ENCODE data around the gene IREB2.

IREB2 gene

DNA sequence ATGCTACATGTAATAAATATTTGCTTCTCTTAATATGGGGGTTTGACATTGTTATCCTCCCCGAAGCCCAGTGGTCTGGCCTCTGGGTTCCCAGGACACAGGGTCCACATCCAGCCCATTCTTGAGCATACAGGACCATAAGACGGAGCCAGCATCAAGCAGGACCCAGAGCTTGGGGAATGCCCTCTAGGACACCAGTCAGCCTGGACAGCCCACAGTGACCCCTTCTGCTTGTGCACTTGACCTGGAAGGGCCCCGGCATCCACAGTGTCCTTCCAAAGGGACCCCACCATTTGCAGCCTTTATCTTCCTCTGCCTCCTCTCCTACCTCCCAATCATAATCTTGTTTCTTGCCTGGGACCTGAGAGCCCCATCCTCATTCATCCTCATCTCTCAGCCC lies 46.2 kb upstream of the IREB2 start:
- TF ChIP-seq, protein P1, sequence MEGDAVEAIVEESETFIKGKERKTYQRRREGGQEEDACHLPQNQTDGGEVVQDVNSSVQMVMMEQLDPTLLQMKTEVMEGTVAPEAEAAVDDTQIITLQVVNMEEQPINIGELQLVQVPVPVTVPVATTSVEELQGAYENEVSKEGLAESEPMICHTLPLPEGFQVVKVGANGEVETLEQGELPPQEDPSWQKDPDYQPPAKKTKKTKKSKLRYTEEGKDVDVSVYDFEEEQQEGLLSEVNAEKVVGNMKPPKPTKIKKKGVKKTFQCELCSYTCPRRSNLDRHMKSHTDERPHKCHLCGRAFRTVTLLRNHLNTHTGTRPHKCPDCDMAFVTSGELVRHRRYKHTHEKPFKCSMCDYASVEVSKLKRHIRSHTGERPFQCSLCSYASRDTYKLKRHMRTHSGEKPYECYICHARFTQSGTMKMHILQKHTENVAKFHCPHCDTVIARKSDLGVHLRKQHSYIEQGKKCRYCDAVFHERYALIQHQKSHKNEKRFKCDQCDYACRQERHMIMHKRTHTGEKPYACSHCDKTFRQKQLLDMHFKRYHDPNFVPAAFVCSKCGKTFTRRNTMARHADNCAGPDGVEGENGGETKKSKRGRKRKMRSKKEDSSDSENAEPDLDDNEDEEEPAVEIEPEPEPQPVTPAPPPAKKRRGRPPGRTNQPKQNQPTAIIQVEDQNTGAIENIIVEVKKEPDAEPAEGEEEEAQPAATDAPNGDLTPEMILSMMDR (IDR thresholded peaks at IDR 0.05; ENCODE audit: low read depth, low read length), result no peak
- no peak for DNase-seq (ENCODE audit: extremely low read depth, low read depth)

DNA sequence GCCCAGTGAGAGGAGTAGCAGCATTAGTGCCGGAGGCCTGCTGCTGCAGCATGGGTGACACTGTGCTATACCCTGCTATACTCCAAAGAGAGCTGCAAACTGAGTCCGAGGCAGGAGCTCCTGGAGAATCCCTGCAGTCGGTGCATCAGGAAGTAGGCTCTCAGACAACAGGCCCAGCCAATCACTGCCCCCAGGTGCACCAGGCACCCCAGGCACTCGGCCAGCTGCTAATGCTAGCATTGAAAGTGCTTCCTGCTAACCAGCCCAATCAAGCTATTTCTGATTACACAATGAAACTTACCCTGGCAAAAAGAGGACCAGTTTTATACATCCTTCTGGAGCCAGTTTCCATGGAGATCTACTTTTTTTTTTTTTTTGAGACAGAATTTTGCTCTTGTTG lies 45.6 kb upstream of the IREB2 start:
- TF ChIP-seq, protein P1 (IDR thresholded peaks at IDR 0.05; ENCODE audit: low read depth, low read length), result no peak
- no peak for DNase-seq (ENCODE audit: extremely low read depth, low read depth)

DNA sequence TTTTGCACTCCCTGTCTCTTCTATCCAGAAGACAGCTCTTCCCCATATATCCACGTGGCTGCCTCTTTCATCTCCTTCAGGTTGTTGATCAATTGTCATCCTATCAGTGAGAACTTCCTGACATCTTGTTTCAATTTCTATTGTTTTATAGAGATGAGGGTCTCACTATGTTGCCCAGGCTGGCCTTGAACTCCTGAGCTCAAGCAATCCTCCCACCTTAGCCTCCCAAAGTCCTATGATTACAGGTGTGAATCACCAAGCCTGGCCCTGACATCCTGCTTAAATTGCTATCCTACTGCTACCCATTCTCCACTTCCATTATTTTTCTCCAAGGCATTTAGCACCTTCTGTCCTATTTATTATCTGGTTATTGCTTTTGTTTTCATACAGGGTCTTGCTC lies 44.9 kb upstream of the IREB2 start:
- TF ChIP-seq, protein P1 (IDR thresholded peaks at IDR 0.05; ENCODE audit: low read depth, low read length), result no peak

DNA sequence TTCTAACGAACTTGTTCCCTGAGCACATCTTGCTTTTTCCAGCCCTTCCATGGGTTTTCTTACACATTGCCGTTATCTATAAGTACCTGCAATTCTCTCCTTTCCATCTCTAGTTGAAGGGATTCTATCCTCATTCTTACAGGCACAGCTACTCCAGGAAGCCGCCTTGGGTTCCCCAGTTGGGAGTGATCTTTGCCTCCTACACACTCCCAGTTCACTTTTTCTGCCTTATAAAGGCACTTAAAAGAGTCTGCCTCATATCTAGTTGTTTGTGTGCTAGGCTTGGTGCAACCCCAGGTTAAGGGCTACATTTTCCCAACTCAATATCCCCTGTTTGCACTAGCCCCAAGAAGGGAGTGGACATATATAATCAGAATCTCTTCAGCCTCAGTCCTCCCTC lies 44.0 kb upstream of the IREB2 start:
- TF ChIP-seq, protein P1 (IDR thresholded peaks at IDR 0.05; ENCODE audit: low read depth, low read length), result no peak
- no peak for DNase-seq (ENCODE audit: extremely low read depth, low read depth)

More for the DNA sequence above, 44.9 kb upstream of the IREB2 start:
- no peak for DNase-seq (ENCODE audit: extremely low read depth, low read depth)

DNA sequence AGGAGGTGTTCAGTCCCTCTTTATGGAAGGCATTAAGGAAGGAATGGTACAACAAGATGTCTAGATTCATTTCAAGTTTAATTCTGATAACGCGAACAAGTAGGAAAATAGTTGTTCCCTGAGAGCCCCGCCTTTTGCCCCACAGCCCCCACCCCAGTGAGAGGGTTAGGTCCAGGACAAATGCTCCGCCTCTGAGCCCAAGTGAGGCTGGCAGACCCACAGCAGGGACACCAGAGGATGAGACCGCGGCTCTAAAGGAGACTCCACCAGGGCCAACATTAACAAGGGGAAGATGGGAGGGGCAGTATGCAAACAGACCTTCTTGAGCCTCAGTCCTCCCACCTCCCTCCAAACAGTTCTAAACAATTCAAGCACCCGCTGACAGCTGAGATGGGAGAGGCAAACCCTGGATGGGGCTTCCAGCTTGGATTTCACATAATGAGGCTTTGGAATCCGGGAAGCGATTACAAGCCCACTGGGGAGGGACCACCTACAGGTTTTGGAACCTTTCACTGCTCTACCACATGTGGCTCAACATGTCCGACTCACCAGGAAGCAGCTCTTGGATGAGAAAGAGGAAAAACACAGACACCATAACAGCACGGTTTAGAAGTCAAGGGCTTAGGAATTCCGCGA lies 42.9 kb upstream of the IREB2 start:
- TF ChIP-seq, protein P1 (IDR thresholded peaks at IDR 0.05; ENCODE audit: low read depth, low read length), result no peak
- DNase-seq (ENCODE audit: extremely low read depth, low read depth), result no peak

DNA sequence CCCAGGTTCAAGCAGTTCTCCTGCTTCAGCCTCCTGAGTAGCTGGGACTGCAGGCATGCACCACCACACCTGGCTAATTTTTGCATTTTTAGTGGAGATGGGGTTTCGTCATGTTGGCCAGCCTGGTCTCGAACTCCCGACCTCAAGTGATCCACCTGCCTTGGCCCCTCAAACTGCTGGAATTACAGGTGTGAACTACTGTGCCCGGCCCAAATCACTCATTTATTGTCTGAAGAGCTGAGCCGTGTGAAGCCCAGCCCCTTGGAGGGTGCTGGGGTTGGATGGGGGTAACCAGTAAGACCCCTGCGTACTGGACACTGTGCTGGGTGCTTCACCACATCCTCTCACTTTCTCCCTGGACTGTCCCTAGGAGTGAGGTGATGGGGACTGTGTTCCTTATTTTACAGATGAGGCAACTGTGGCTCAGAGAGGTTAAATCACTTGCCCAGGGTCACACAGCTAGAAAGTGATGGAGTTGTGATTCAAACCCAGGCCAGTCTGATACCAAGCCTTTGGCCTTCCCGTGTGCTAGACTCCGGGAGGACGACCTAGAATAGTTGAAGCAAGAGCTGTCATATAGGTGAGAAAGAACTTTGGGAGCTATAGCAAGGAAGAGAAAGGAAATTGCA lies 41.7 kb upstream of the IREB2 start:
- TF ChIP-seq, protein P1 (IDR thresholded peaks at IDR 0.05; ENCODE audit: low read depth, low read length), result no peak
- no peak for DNase-seq (ENCODE audit: extremely low read depth, low read depth)

DNA sequence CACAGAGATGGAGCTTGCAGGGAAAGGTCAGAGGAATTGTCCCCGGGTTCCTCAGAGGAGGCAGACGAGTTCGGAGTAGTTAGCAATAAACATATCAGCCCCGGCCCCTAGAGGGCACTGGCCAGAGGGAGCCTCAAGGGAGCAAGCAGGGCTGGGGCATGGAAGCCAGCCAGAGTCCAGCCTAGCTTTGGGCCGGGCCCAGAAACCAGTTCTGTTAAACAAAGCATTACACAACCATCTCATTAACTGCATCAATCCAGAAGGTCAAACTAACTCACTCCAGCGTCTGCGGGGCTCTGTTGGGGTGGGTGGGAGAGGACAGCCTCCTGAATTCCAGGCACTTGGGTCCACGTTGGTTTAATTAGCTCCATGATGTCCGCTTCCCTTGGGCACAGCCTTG lies 41.0 kb upstream of the IREB2 start:
- peak; percentile 75 for DNase-seq (ENCODE audit: extremely low read depth, low read depth)

More for the DNA sequence above, 41.0 kb upstream of the IREB2 start:
- TF ChIP-seq, protein P1 (IDR thresholded peaks at IDR 0.05; ENCODE audit: low read depth, low read length), result peak; percentile 66
